H1 (cell line): ENCODE data around the gene LCE1F. TPM values are rescaled to one million over a fixed set of nuclear protein-coding genes. Genes with fewer than 3 reads are reported as not detected.

Experiments used
- BRCA1 ChIP-seq: IDR thresholded peaks from 2 replicates; pipeline ENCODE4 v1.6.1; 2012; ENCODE audit warnings: low read depth, low read length, improper control_type of control experiment
- GTF2F1 ChIP-seq: IDR thresholded peaks from 2 replicates; pipeline ENCODE4 v1.6.1; 2012; ENCODE audit warnings: low read depth, low read length, improper control_type of control experiment, borderline replicate concordance
- POLR2AphosphoS5 ChIP-seq: IDR thresholded peaks from 2 replicates; pipeline ENCODE4 v1.6.1; 2011; ENCODE audit warnings: low read depth, low read length
- SIX5 ChIP-seq: IDR thresholded peaks from 2 replicates; pipeline ENCODE4 v1.6.1; 2011; ENCODE audit warnings: mild to moderate bottlenecking, low read depth, low read length
- polyA plus RNA-seq, 7 experiments: library from polyadenylated mRNA; depleted of rRNA in 3 of 7; stranded (reverse) in 5 of 7; unstranded in 2 of 7; fragments of >200 nt in 5 of 7; fragments of 200-250 nt in 2 of 7; gene quantifications; 1 replicate in 5 of 7; 2 replicates in 1 of 7; 4 replicates in 1 of 7; pipeline versions ENCODE4 v1.2.1 to v1.2.3, GENCODE V29; 2011 to 2013; ENCODE audit warnings: missing spikeins in 2 of 7, mixed read lengths in 2 of 7
- total RNA-seq: library from RNA; stranded (reverse); fragmentation: NEBNext Ultra II Directional; extraction: Animal tissue kit (Norgen Biotek cat#: 25700); gene quantifications from 2 replicates; pipeline ENCODE4 v1.2.1, GENCODE V29; 2021

The LCE1F gene
- total and polyA plus RNA-seq, 2 of the 8 experiments (the other 6 are each of a cell fraction or from before 2014, with no cell fraction given): not detected

- TF ChIP-seq GTF2F1 (no peak), BRCA1 (no peak), POLR2AphosphoS5 (no peak), SIX5 (no peak)
These were observed 16.3 kb upstream of the LCE1F start (continued) for GRCh38 chr1:152758636-152759035.
